Kidney (tissue), 14 donors: ENCODE results near the gene TEX10. TPM values are rescaled to one million over a fixed set of nuclear protein-coding genes. Genes with fewer than 3 reads are reported as not detected.

Source experiments
- DNase-seq, 5 donors: peaks; one replicate each; pipeline ENCODE4 v3.0.0-alpha.2; 2013 to 2020
- FAIRE-seq: peaks from 2 replicates; lab custom pipeline; 2012; peaks lifted over from hg19 to GRCh38; lab: Jason Lieb, UNC
- H3K27ac ChIP-seq, 2 donors: one replicate each; pipeline ENCODE4 v1.7.0; 2013; ENCODE audit warnings: low read depth in 2 of 2, low read length in 2 of 2, inconsistent platforms in 1 of 2
- H3K27me3 ChIP-seq: one replicate; pipeline ENCODE4 v1.7.1; 2013; ENCODE audit warnings: low read length, inconsistent platforms; ENCODE audit not compliant: control insufficient read depth, insufficient read depth
- H3K36me3 ChIP-seq, 3 donors: one replicate each; pipeline versions ENCODE4 v1.7.0 to v1.7.1; 2013; ENCODE audit warnings: low read length in 3 of 3, control low read depth in 1 of 3, inconsistent platforms in 1 of 3; ENCODE audit not compliant: insufficient read depth in 3 of 3, control insufficient read depth in 2 of 3
- H3K4me1 ChIP-seq, 3 donors: one replicate each; pipeline versions ENCODE4 v1.7.0 to v1.7.1; 2013; ENCODE audit warnings: low read length in 3 of 3, inconsistent platforms in 1 of 3, low read depth in 1 of 3; ENCODE audit not compliant: control insufficient read depth in 2 of 3, insufficient read depth in 2 of 3
- H3K4me3 ChIP-seq, 3 donors: one replicate each; pipeline versions ENCODE4 v1.7.0 to v1.8.1; 2013; ENCODE audit warnings: low read length in 3 of 3, control low read depth in 1 of 3, inconsistent platforms in 1 of 3
- H3K9ac ChIP-seq, 3 donors: one replicate each; pipeline versions ENCODE4 v1.7.0 to v1.7.1; 2013; ENCODE audit warnings: low read length in 3 of 3, control low read depth in 1 of 3, inconsistent platforms in 1 of 3
- H3K9me3 ChIP-seq, 3 donors: one replicate each; pipeline versions ENCODE4 v1.7.0 to v1.7.1; 2013; ENCODE audit warnings: low read length in 3 of 3, control low read depth in 1 of 3, inconsistent platforms in 1 of 3; ENCODE audit not compliant: control insufficient read depth in 2 of 3, insufficient read depth in 1 of 3
- intact Hi-C: fragments of 100-400 bp; cut with DNase I; formaldehyde crosslinking; loops from one replicate; pipeline ENCODE4 v1.11.1; 2022
- polyA plus RNA-seq: library from polyadenylated mRNA; stranded (reverse); fragments of 350-450 nt; fragmentation: Illumina TruSeq; extraction: RNeasy Lipid Tissue Mini Kit (QIAGEN cat#74804); gene quantifications from one replicate; pipeline ENCODE4 v1.2.3, GENCODE V29; 2014; ENCODE audit warnings: low read depth, low replicate concordance; ENCODE audit not compliant: insufficient read depth
- total RNA-seq: library from RNA; stranded (reverse); fragmentation: NEBNext Ultra II Directional; extraction: Animal tissue kit (Norgen Biotek cat#: 25700); gene quantifications from one replicate; pipeline ENCODE4 v1.2.1, GENCODE V29; 2021
- TF ChIP-seq, protein P1 (sequence below): IDR thresholded peaks from 3 replicates; pipeline ENCODE4 v1.5.1; 2012; ENCODE audit warnings: mild to moderate bottlenecking, moderate library complexity, borderline replicate concordance; ENCODE audit not compliant: insufficient read depth; ENCODE audit errors: extremely low read depth
- donor health status: control.
- donor health status: control.
- donor health status: control.
- donor health status: control.
- donor health status: control.
- donor health status: DM: yes; HTN: yes; CAD: no.
- donor health status: Normal renal cell carcinoma (clear cell type).

Gene TEX10
- total and polyA plus RNA-seq, 2 donors from 2014 or later: 6.8 to 12.1 TPM

DNA sequence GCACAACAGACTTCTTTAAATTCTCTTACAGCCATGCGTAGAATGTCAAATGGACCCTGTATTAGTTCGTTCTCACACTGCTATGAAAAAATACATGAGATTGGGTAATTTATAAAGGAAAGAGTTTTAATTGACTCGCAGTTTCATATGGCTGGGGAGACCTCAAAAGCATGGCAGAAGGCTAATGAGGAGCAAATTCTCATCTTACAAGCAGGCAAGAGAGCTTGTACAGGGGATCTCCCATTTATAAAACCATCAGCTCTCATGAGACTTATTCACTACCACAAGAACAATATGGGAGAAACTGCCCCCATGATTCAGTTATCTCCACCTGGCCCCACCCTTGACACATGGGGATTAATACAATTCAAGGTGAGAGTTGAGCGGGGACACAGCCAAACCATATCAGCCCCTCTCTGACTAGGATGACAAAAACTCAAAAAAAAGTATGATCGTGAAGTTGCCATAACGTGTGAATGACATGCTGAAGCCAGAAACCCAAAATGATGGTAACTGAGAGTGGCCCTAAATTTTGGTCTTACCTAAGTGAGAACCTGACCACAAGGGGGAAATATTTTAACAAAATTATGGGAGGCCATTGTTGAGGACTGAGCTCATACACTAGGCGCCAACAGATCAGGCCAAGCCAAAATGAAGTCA, 17.5 kb upstream of the TEX10 start:
- intact Hi-C loops: no loop called here
- Histone ChIP-seq H3K4me3 (no peak overlapping the region), H3K27me3 (no peaks in the 10 kb centered on the region), H3K4me1 (no peaks in the 10 kb centered on the region), H3K9ac (no peak overlapping the region), H3K9me3 (no peaks in the 10 kb centered on the region), H3K27ac (no peak overlapping the region), H3K36me3 (no peaks in the 10 kb centered on the region)
- TF ChIP-seq, protein P1, sequence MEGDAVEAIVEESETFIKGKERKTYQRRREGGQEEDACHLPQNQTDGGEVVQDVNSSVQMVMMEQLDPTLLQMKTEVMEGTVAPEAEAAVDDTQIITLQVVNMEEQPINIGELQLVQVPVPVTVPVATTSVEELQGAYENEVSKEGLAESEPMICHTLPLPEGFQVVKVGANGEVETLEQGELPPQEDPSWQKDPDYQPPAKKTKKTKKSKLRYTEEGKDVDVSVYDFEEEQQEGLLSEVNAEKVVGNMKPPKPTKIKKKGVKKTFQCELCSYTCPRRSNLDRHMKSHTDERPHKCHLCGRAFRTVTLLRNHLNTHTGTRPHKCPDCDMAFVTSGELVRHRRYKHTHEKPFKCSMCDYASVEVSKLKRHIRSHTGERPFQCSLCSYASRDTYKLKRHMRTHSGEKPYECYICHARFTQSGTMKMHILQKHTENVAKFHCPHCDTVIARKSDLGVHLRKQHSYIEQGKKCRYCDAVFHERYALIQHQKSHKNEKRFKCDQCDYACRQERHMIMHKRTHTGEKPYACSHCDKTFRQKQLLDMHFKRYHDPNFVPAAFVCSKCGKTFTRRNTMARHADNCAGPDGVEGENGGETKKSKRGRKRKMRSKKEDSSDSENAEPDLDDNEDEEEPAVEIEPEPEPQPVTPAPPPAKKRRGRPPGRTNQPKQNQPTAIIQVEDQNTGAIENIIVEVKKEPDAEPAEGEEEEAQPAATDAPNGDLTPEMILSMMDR: no peak
- FAIRE-seq (no peak), DNase-seq (no peak)

DNA sequence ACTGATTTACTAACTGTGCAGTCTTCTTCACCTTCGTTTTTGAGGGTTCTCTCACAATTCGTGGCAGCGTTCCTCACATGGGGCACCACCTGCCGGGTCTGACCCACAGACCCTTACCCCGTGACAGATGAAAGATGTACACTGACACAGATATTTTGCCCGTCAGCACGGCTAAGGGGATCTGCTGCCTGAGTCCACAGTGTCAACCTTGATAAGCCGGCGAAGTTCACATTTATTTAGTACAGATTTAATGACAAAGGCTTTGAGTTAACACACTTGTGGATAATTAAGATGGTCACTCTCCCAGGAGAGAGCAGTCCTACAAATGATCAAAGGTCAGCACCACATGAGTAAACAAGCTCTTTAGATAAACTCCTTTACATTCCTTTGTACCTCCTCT, 15.9 kb upstream of the TEX10 start:
- Histone ChIP-seq H3K9me3 (no peaks in the 10 kb centered on the region), H3K4me1 (no peaks in the 10 kb centered on the region), H3K27ac (no peak overlapping the region), H3K27me3 (no peaks in the 10 kb centered on the region), H3K36me3 (no peaks in the 10 kb centered on the region), H3K4me3 (no peak overlapping the region), H3K9ac (no peak overlapping the region)
- DNase-seq (no peak), FAIRE-seq (no peak)
- TF ChIP-seq, protein P1: no peak
- intact Hi-C loops: no loop called here

DNA sequence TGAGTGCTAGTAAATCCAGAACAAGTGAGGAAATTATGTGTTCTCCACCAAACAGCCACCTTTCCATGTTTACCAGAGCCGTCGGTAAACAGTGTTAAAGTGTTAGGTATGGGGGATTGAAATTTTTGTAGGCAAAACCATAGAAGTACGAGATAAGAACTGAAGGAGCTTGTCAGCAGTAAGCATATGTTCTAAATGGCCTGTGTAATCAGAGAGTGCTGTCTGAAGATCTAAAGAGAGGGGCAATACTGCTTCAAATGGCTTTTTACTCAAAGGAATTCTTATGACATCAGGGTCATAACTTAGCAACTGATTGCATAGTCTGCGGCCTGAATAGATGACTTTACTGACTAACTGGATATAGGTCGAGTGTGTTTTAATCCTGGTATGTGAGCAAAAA, 13.4 kb upstream of the TEX10 start:
- no peaks in the 10 kb centered on the region for H3K4me1 ChIP-seq
- no peak overlapping the region for H3K9ac ChIP-seq
- no peaks in the 10 kb centered on the region for H3K9me3 ChIP-seq
- DNase-seq (no peak), FAIRE-seq (no peak)
- intact Hi-C loops: no loop called here
- no peaks in the 10 kb centered on the region for H3K27me3 ChIP-seq
- TF ChIP-seq, protein P1: no peak
- no peak overlapping the region for H3K4me3 ChIP-seq
- H3K27ac ChIP-seq: no peak overlapping the region
- H3K36me3 ChIP-seq: no peaks in the 10 kb centered on the region

DNA sequence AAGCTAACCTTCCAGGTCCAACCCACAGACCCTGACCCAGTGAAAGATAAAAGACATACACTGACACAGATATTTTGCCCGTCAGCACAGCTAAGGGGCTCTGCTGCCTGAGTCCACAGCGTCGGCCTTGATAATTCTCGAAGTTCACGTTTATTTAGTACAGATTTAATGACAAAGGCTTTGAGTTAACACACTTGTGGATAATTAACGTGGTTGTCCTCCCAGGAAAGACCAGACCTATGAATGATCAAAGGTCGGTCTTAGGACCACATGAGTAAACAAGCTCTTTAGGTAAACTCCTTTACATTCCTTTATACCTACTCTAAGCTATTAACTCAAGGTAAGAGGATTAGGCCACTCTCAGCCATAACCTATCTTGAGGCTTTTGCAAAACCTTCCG, 11.3 kb upstream of the TEX10 start:
- no peaks in the 10 kb centered on the region for H3K36me3 ChIP-seq
- intact Hi-C loops: no loop called here
- FAIRE-seq (no peak), DNase-seq (no peak)
- TF ChIP-seq, protein P1: no peak
- no peak overlapping the region for H3K9ac ChIP-seq
- H3K4me3 ChIP-seq: no peak overlapping the region
- H3K27me3 ChIP-seq: no peaks in the 10 kb centered on the region
- H3K4me1 ChIP-seq: no peaks in the 10 kb centered on the region
- H3K9me3 ChIP-seq: no peaks in the 10 kb centered on the region
- no peak overlapping the region for H3K27ac ChIP-seq
